A673 (cell line): ENCODE results near the gene HSD17B2.

ENCODE experiments used
- CTCF ChIP-seq: fragments of 300-800, 200-600 bp; sonication (generic); conservative IDR thresholded peaks from 2 replicates; pipeline ENCODE4 v1.5.1; 2017; ENCODE audit warnings: low read depth, mild to moderate bottlenecking, antibody characterized with exemption, low read length, moderate library complexity, mixed read lengths
- EZH2 ChIP-seq: fragments of 200-600 bp; sonication (generic); IDR thresholded peaks from 2 replicates; pipeline ENCODE4 v1.6.1; 2017; ENCODE audit warnings: borderline replicate concordance, low read depth, mild to moderate bottlenecking, mixed read lengths, antibody characterized with exemption, low read length; ENCODE audit not compliant: poor library complexity, severe bottlenecking

DNA sequence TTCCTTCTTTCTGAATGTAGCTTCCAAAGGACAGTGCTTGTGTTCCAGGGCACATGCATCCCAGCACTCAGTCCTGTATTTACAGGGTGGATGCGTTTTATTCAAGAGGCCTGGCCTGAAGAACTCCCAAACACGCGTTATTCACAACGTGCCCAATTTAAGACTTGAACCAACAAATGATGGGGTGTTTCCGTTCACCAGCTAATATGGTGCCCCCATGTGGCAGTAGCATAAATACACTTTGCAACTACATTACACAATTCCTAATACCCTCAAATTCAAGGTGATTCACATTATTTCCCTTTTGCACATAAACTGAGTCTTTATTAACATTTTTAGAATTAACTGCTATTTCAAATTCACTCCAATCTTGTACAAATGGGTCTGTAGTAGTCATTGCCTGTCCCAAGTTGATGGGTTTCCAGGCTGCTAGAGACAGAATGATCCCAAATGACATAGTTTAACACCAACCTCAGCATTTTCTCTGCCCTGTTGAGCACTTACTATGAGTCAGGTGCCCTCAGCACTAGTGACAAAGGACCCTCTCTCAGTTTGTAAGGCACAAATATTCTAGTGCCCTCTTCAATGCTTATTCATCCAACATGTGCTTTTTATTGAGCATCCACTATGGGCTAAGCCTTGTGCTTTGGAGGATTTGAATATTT is 26.9 kb downstream of the HSD17B2 start:
- TF ChIP-seq CTCF (peak; percentile 76), EZH2 (no peak)
